GM18870 (cell line): ENCODE measurements around the gene LTBP1.

Experiments
- ATAC-seq: cut with Tn5 transposase; IDR thresholded peaks from one replicate; pipeline ENCODE4 v1.9.1; 2021; ENCODE audit warnings: moderate library complexity; ENCODE audit not compliant: unreplicated experiment

LTBP1 gene

DNA sequence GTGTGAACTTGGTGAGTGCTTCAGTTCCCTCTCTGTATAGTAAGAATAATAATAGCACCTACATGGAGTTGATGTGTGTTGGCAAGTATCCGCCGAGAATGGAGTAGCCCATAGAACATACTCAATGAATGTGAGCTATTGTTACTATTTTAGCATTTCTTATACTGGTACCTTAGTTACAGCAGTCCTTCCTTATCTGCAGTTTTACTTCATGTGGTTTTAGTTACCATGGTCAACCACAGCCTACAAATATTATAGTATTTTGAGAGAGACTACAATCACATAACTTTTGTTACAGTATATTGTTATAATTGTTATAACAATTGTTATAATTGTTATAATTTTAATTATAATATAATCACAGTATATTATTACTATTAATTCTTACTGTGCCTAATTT is 377.2 kb downstream of the LTBP1 start:
- ATAC-seq = no peak

DNA sequence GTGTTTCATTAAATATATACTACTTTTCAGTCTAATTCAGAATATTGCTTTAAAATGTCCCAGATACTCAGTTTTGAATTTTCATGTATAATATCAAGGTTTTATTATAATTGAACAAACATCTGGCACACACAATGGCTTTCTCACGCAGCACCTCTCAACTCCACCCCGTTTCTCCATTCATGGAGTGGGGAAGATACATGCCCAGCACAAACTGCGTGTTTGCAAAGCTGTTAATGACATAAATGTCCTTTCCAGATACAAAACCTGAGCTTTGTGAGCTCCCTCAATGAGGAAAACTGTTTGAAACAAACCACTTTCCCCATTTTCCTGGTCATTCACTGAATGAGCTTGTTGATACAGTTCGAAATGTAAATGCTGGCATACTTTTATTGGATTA is 379.3 kb downstream of the LTBP1 start:
- no peak for ATAC-seq

DNA sequence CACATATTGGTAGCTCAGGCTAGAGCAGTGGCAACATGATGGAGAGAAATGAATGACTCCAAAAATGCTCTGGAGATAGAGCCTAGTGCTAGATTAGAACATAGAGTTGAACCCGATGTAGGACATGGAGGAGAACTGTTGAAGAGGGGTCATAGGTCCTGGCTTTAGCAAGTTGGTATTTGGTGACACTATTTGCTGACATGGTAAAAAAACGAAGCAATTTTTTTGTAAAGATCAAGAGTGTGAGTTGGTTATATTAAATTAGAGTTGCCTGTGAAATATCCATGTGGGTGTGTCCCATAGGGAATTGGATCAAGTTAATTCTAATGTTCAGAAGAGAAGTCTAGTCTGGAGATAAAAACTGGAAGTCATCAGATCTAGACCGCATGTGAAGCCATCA is 386.7 kb downstream of the LTBP1 start:
- ATAC-seq = no peak

DNA sequence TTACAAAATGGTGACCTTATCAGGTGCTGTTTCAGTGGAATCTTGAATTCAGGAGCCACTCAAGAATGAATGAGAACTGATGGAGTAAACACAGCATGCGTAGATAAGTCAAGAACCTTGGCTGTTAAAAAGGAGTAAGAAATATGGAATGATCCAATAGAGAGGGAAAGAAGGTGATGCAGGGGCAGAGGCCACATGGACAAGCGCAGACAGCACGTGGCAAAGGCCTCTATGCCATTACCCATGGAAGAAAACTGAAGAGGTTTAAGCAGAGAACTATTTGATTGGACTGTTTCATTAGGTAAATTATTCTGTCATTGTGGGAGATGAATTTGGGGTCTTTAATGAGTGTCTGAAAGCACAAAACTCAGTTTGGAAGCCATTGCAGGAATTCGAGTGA is 387.3 kb downstream of the LTBP1 start:
- ATAC-seq = no peak

DNA sequence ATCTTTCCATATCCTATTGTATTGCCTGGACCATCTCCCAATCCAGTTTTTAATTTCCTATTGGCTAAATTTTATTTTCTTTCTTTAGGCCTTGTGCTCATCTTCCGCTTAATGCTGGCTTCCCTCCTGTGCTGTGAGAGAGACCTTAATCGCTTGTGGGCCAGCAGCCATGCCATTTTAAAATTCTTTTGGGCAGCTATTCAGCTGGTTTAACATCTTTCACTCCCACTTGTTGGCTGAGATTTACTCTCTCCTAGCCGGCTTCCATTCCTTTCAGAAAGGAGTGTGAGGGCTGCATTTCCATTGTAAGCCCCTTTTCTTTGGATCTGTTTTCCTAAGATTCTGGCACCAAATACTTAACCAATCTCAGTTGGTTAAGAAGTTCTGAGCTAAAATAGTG is 388.8 kb downstream of the LTBP1 start:
- no peak for ATAC-seq

DNA sequence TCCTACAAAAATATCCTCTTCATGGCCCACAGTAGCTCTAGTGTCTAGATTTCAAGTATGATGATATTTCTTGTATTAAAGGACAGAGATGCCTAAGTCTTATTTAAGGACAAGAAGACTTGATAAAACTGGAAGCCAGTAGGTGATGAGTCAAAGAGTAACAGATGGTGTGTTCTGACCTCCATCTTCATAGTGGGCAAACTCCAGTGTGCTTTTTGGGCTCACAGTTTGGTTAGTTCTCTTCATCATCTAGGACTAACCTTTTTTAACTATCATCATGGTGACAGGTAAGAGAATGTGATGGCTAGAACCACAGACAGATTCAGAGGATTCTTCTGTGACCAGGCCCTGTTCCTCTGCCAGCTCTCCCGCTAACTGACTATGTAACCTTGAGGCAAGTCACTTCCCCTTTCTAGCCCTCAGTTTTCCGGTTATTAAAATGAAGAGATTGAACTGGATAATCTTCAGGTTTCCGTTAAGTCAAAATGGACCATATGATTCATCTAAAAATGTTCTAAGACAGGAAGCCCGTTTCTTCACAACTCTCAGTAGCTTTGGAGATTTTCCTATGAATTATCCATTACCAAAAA is 389.4 kb downstream of the LTBP1 start:
- ATAC-seq = no peak

DNA sequence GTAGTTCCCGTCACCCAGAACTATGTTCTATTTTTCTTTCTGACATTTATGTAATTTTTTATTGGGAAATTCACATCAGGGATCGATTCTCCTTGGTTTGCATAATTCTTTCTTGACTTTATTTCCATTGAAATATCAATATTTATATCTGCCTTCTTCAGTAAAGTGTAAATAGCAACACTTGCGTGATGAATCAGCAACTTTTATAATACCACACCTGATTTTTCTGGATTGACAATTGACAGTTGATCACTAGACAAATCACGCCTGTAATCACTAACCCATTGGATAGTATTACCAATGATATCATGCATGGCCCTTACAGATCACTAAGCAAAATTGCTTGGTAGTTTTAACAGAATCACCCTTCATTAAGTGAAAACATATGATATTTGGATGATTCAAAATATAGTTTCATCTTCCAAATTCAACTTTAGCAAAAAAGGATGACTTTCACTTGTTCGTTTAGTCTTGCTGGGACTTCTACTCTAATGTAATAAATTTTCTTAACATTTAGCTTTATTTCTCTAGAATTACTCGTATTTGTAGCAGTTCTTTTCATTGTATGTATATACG is 390.7 kb downstream of the LTBP1 start:
- ATAC-seq = no peak

DNA sequence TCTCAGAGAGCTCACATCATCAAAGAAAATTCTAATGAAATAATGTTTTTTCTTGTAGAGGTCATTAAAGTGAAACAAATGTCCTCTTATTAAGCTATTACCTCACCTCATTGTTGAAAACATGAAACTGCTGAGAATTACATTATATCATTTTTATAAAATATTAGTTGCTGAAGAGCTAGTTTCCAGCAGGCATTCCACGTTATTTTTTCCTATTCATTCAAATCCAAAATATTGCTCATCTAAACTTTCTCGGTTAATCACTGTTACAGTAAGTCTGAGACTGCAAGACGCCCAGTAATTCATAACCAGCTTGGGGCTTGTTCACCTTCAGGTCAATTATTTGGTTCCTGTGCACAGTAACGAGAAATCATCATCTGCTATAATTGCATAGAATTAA is 391.2 kb downstream of the LTBP1 start:
- no peak for ATAC-seq

DNA sequence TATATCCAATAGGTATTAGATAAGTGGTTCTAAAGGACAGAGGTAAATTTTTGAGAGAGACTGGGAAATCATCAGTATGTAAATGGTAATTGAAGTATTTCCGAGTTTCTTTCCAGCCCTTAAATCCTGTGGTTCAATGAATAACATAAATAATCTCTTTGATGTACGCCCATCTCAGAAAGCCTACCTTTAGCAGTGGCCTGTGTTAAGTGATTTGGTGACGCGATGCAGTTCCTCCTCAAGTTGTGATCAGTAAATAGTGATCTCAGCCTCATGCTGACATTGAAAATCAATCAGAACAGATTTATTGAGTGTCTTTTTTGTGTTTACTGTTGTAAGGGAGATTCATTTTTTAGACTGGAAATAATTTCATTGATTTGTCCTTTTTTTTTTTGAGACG is 392.5 kb downstream of the LTBP1 start:
- ATAC-seq = no peak

DNA sequence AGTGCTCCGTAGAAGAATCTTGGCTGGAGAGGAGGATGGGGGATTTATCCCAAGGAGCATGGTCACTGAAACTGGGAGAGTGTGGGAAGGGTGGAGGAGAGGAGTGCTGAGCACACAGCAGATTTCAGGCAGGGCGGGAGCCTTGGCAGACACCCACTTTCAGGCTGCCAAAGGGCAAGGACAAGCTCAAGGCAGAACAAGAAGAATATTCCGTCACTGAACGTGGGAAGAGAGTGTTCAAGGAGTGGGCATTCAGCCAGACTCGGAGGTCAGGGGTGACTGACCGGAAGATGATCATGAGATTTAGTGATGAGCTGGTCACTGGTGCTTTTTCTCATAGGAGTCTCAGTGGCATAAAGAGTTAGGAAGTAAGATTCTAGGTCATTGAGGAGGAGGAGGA is 393.5 kb downstream of the LTBP1 start:
- no peak for ATAC-seq

DNA sequence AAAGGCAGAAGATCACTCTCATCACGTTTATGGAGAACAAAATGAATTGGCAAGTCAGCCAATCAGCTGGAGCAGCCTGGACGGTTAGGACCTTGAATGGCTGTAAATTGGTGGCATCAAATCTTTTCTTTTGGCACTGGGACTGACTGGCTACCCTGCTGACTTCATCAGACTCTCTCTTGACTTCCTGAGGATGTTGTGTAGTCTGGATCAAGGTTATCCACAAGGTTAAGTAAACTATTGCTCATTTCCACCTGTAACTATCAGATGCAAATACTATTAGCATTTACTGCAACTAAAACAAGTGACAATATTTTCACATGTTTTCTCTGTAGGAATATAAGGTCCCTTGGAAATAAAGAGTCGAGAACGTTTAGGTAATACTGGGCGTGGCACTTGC is 395.4 kb downstream of the LTBP1 start:
- no peak for ATAC-seq

DNA sequence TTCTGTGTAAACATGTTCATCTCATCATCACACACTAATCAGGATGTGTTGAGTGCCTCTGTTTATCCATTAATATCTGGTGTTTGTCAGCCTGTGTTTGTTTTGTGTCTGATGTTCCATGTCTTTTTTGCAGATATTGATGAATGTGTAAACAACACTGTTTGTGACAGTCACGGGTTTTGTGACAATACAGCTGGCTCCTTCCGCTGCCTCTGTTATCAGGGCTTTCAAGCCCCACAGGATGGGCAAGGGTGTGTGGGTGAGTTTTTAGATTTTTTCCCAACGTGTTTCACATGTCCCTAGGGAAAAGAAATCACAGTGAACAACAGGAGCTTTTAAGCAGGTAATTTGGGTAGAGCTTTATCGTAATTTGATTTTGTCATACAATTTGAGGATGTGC is 396.0 kb downstream of the LTBP1 start:
- no peak for ATAC-seq

DNA sequence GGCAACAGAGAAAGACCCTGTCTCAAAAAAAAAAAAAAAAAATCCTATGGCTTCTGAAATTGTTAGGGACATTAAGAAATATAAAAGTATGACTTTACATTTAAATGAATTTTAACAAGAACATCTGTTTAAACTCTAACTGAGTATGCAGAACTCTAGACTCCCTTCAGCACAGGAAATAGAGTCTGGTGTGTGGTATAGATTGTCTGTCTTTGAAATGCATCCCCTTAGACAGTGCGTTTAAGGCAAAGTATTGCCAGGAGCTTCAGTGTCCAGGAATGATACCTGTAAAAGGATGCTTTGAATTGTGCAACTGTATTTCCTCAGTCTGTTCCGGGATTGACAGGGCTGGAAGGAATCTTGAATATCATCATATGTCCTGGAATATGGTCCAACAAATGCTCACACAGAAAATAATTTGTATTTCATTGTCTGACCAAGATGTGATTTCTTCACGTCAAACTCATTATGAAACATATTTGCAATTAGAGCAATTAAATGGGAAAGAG is 396.7 kb downstream of the LTBP1 start:
- no peak for ATAC-seq

DNA sequence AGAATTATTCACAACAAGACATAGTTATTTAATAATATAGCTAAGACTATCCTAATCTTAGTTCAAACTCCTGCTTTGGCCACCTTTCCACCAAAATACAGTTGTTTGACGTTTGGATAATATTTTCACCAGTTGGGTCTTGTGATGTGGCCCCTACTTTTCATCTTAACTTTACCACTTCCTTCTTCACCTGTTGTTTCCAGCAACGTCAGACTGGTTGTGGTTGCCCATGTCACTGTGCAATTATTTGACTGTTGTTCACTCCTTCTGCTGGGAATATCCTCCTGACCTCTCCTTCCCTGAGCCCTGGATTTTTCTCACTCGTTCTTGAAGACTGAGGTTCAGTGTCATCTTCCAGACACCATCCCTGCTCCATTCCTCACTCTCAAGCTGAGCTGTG is 397.5 kb downstream of the LTBP1 start:
- ATAC-seq = no peak

DNA sequence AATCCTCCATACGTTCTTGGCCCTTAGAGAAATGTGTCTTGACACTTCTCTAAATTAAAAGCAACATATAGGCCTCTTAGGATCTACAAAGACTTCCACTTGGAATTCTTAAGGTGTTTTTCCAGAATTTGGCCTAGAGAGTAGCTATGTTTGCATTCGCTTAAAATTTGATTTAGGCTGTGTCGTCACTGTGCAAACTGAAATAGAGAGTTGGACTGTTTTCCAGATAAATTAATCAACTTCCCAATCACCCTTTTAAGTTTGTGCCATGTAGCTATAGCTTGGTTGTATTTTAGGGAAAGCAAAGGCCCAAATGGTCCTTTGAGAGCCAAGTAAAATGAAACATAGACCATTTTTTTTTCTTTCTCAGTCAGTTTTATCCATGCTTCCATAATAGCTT is 401.1 kb downstream of the LTBP1 start:
- no peak for ATAC-seq

DNA sequence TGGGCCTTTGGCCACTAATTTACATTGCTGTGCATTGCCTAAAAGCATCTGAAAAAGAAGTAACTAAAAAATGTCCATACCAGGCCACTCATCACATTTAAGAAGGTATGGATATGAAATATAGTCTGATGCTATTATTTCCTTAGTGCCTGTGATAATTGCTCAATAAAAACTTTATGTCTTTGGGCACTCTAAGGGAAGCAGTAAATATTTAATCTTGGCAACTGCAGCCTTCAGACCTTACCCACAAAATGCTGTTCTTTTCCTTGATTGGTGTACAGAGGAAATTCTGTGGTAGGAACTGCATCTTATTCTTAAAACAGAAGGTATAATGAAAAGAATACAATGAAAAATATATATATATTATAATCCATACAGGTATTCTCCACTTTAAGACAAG is 403.9 kb downstream of the LTBP1 start:
- ATAC-seq = no peak

DNA sequence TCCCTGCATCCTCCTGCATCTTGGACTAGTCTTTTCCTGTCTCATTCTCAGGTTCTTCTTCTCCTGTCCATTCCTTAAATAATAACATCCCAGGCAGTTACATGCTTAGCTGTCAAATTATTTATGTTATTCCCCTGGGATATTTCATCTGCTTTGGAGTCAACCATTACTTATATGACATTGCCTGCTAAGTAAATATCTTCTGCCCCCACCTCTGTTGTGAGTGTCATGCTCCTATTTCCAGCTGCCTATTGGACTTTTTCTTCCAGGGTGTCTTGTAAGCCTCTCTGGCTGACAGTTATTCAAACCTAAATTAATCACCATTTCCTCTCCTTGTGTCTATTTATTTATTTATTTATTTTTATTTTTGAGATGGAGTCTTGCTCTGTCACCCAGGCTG is 405.0 kb downstream of the LTBP1 start:
- ATAC-seq = no peak

DNA sequence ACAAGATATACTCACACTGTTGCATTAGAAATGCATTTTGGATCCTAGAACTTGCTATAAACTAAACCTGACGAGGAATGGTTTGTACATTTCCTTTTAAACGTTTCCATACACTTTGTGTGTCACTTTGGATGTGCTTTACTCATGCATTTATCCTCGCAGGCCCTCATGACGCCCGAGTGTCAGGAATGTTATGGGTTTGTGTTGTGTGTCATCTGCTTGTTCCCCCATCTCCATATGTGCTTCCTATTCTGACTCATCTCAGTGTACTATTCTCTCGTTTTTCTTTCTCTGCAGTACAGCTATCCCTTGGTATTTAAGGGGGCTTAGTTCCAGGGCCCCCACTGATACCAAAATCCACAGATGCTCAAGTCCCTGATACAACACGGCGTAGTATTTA is 408.2 kb downstream of the LTBP1 start:
- no peak for ATAC-seq

DNA sequence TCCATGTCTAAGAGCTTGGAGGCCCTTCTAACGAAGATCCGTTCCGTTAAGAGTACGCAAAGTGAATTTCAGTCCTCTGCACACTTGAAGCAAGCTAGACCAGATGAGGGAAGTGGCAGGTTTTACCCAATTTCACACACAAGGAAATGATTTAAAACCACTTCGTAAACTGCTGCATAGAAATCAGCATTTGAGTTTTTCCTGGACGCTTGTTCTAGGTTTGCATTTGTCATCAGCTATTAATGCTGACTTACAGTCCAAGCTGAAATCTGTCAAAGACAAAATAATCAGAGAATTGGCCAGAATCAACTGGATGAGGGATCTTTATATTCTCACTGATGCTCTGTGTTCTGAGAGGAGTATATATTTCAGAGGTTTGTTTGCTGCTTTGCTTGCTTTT is 412.1 kb downstream of the LTBP1 start:
- ATAC-seq = no peak

DNA sequence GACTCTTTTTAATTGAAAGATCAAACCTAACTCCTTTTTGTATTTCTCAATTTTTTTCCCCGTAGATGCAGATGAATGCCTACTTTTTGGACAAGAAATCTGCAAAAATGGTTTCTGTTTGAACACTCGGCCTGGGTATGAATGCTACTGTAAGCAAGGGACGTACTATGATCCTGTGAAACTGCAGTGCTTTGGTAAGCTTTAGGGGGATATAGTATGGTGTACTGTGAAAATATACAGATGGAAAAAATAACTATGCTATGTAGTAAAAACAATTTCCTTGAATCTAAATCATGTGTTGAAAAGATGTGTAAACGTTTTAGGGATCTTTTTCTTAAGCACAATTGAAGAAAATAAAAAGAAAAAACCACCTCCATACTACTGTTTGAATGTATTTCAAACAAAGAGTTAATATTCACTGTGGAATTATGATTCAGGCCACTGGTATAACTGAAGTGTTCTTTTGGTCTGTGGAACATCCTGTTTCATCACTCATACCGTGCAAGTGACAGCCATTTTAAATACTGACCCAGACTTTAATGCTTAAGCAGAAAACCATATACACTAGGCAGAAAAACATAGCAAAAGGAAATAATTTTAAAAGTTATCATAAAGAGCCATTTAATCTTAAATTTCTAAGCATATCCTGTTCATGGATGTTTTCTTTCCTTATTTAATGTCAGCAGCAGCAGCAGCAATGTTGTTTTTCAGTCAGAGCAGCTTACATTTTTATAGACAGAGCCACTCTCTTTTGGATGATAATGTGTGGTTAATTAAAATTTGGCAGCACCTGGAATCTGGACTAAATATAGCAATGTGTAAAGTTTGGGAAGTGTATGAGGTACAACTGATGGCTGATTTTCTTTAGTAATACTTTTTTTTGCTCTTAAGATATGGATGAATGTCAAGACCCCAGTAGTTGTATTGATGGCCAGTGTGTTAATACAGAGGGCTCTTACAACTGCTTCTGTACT is 416.9 kb downstream of the LTBP1 start:
- ATAC-seq = no peak

DNA sequence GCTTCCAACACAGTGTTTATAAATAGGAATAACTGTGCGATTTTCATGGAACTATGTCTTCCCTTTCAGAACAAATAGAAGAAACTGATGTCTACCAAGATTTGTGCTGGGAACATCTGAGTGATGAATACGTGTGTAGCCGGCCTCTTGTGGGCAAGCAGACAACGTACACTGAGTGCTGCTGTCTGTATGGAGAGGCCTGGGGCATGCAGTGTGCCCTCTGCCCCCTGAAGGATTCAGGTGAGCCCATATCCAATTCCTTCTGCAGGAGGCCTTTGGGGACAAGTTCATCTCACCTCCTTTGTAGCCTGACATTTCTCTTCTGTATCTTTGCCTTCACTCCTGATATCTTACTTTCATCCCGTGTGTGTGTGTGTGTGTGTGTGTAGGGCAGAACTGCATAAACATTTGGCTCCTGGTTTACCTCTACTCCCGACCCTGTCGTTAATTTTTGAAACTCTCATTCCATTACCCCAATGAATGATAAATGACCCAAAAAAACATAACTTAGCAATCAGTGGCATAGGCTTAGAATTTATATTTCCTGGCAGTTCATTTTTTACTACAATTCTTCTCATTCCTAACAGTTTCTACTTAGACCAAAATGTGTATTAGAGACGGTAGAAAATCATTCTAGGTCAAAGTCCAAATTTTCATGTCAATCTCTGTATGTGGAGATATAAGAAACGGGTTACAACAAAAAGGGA is 418.7 kb downstream of the LTBP1 start:
- ATAC-seq = no peak
